ENCODE results near the gene GPR17. TPM values are rescaled to one million over a fixed set of nuclear protein-coding genes. Genes with fewer than 3 reads are reported as not detected.

The GPR17 gene
- total RNA-seq, 1 donor from 2014 or later, result 6.1 TPM

- DNase-seq, result no peak
Observed at GRCh38 chr2:127694986-127695385, 49.0 kb downstream of the GPR17 start.

- no peak for DNase-seq
Observed at GRCh38 chr2:127695491-127696472, 49.8 kb downstream of the GPR17 start.

DNA sequence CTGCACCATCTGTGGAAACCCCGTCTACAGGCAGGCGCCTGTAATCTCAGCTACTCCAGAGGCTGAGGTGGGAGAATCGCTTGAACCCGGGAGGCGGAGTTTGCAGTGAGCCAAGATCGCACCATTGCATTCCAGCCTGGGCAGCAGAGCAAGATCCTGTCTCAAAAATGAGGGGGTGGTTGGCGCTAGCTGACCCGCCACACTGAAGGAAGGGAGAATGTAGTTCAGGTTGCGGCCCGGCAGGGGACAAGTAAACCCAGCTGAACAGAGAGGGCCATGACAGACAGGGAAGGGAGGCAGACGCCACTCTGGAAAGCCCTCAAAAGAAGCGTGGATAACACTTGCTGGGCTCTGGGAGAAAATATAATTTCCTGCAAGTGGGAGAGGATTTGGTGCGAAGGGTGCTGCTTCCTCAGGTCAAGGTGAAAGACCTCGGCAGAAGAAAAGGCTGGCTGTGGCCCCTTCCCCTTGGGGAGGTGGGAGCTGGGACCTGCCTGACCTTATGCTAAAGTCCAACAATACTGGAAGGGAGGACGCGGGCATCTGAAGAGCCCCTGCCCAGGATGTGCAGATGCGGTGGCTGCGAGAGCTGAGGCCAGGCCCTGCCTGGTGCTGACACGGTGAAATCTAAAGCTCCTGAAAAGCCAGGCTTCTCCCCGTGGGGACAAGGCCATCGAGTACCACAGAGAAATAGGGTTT lies 51.7 kb downstream of the GPR17 start:
- no peak for DNase-seq

GRCh38 chr2:127698553-127699355 lies 52.8 kb downstream of the GPR17 start:
- no peak for DNase-seq

DNA sequence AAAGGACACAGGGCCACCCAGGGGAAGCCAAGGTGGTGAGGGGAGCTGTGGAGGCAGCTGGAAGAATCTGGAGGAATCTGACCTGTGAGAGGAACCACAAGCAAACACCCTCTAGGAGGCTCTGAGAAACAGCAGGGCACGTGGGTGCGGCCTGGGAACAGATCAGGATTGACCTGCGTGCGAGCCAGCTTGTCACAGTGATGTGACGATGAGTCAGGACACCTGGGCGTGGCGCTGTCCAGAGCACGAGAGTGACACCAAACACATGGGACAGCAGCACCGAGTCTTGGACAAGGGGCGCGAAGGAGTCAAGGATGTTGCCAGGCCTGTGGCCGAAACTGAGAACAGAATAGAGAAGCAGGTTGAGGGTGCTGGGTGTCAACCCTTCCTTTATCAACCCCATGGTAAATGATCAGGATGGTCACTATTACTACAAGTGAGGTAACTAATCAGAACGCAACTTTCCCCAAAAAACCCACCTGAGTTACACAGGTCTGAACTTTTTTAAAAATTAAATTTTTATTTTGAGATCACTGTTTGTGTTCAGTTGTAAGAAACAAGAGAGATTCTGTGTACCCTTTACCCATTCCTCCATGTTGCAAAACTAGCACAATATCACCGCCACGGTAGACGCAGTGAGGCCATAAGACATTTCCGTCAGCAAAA lies 54.7 kb downstream of the GPR17 start:
- no peak for DNase-seq

DNA sequence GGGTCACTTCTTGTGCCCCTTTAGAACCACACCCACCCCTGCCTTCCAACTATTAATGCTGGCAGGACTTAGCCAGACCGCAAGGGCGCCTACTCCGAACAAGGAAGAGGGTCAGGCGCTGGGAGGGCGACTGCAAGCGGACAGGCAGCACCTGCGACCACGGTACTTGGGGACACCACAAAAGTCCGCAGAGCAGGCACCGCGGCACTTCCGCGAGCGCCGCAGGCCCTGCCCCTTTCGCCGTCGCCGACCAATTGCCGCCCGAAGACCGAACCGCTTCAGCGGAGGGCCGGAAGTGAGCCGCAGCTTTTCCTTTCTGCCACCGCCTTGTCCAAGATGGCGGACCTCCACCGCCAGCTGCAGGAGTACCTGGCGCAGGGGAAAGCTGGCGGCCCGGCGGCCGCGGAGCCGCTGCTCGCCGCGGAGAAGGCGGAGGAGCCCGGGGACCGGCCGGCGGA lies 55.3 kb downstream of the GPR17 start, which contains the start of gene SFT2D3:
Gene SFT2D3 (plus strand): TSS at position 305 of the 458 bp plus-strand sequence. CDS start 32 bp downstream, at position 337.
- peak; percentile 90 for DNase-seq

DNA sequence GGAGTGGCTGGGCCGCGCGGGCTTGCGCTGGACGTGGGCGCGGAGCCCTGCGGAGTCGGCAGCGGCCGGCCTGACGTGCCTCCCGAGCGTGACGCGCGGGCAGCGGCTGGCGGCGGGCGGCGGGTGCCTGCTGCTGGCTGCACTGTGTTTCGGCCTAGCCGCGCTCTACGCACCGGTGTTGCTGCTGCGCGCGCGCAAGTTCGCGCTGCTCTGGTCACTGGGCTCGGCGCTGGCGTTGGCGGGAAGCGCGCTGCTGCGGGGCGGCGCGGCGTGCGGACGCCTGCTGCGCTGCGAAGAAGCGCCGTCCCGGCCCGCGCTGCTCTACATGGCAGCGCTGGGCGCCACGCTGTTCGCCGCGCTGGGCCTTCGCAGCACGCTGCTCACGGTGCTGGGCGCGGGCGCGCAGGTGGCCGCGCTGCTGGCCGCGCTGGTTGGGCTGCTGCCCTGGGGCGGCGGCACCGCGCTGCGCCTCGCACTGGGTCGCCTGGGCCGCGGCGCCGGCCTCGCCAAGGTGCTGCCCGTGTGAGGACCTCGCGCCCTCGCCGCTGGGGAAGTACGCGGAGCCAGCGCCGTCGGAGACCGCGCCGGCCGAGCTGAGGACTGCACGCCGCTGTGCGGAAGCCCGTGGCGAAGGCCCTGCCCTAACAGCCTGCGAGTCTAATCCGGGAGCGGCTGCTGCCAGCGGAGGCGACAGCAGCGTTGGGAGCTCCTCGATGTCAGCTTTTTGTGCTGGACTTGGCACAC lies 55.9 kb downstream of the GPR17 start:
- peak; percentile 77 for DNase-seq

Other genes with a start within 250 kb of the GPR17 start
- gene PROC, start 227.7 kb upstream of the GPR17 start, total RNA-seq, result not detected
- gene IWS1, start 119.7 kb upstream of the GPR17 start, total RNA-seq, result 34.5 TPM
- not detected for gene MYO7B, start 110.5 kb upstream of the GPR17 start, total RNA-seq
- 1.2 TPM for gene LIMS2, start 29.4 kb downstream of the GPR17 start, total RNA-seq
- 11.7 TPM for gene SFT2D3, start 55.3 kb downstream of the GPR17 start, total RNA-seq
- gene WDR33, start 165.0 kb downstream of the GPR17 start, total RNA-seq, result 99.7 TPM
- gene POLR2D, start 212.0 kb downstream of the GPR17 start, total RNA-seq, result 43.0 TPM
- gene AMMECR1L, start 239.8 kb downstream of the GPR17 start, total RNA-seq, result 13.6 TPM